HG03460 (cell line): ENCODE results near the gene AMDHD2.
"Not testable (repeated sequence)": the region's sequence is repeated elsewhere in the genome, so short reads cannot be mapped to it uniquely, and the experiment has no call there.

Experiments
- ATAC-seq: cut with Tn5 transposase; IDR thresholded peaks from one replicate; pipeline ENCODE4 v1.9.1; 2021; ENCODE audit not compliant: unreplicated experiment

Gene AMDHD2

DNA sequence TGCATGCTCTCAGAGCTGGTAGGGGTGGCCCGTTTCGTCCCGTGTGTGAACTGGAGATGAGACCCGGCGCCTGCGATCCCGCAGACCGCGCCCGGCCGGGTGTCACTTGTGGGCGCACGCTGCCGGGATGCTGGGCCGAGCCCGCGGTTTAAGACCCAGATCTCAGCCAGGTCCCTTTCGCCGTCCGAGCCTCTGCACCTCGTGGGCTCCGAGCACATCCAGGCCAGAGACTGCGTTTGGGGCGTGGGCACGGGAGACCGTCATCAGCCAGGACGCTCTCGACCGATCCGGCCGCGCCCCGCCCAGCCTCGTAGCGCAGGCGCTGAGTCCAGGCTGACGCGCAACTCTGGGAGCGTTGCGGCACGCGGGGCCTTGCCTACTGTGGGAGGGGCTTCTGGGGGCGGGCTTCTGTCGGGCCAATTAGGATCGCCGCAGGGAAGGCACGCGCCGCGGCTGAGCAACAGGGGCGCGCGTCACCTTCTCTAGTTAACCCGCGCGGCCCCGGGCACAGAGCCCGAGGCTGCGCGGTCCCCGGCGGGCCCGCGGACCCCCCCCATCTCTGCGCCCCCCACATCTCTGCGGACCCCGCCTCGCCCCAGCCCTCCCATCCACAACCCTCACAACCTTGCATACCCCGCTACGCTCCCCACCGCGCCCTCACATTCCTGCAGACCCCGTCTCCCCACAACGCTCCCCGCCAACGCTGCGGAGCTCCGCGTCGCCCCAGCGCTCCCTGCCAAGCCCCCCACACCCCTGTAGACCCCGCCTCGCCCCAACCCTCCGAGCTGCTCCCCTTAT lies 11.7 kb downstream of the AMDHD2 start:
- peak; percentile 79 for ATAC-seq

DNA sequence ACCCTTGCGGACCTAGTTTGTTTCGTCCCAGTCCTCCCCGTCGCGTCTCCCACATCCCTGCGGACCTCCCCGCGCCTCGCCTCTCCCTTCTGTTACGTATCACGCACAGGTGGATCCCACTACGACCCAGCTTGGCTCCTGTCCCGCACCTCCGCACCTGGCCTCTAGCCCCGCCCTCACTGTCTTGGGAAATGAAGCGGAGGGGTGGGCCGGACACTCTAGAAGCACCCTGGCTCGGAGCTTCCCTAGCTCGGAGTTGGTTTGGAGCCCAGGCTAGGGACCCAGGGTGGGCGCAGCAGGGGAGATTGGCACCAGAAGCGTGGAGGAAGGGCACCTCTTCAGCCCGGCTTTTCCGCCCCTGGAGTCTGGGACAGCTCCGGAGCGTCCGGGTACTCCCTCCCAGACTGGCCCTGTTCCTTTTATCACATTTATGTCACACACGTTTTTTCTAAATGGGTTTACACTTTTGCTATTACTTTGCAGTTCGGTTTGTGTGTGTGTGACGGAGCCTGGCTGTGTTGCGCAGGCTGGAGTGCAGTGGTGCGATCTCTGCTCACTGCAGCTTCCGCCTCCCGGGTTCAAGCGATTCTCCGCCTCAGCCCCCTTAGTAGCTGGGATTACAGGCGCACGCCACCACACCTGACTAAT lies 12.4 kb downstream of the AMDHD2 start:
- no peak for ATAC-seq

DNA sequence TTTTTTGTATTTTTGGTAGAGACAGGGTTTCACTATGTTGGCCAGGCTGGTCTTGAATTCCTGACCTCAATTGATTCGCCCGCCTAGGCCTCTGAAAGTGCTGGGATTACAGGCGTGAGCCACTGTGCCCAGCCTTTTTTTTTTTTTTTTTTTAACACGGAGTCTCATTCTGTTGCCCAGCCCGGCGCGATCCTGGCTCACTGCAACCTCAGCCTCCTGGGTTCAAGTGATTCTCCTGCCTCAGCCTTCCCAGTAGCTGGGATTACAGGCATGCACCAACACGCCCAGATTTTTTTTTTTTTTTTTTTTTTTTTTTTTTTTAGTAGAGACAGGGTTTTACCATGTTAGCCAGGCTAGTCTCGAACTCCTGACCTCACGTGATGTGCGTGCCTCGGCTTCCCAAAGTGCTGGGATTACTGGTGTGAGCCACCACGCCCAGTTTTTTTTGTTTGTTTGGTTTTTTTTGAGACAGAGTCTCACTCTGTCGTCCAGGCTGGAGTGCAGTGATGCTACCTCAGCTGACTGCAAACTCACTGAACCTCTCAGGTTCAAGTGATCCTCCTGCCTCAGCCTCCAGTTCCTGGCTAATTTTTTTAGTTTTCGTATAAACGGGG lies 13.1 kb downstream of the AMDHD2 start:
- ATAC-seq: not testable (repeated sequence)

DNA sequence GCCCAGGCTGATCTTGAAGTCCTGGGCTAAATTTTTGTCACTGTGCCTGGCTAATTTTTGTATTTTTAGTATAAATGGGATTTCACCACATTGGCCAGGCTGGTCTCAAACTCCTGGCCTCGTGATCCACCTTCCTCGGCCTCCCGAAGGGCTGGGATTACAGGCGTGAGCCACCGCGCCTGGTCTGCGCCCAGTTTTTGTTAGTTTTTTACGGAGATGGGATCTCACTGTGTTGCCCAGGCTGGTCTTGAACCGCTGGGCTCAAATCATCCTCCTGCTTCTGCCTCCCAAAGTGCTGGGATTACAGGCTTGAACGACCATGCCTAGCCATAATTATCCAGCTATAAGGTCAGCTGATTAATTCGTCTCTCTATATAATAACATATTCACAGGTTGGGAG lies 13.7 kb downstream of the AMDHD2 start:
- no peak for ATAC-seq

DNA sequence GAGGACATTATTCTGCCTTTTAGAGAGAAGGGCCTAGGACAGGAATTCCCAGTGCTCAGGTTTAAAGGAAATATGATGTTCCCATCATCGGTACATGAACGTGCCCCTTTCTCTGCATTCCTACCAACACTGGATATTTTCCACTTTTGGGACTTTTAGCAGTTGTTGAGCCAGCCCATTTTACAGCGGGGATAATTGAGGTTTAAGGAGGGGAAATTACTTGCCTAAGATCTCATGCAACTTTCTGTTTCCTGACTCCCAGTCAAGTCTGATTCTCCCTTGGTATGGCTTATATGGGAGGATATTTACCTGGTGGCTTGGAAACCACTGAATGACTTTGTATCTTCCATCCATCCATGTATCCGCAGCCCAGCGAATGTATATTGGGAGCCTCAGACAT lies 14.2 kb downstream of the AMDHD2 start:
- ATAC-seq: not testable (repeated sequence)

DNA sequence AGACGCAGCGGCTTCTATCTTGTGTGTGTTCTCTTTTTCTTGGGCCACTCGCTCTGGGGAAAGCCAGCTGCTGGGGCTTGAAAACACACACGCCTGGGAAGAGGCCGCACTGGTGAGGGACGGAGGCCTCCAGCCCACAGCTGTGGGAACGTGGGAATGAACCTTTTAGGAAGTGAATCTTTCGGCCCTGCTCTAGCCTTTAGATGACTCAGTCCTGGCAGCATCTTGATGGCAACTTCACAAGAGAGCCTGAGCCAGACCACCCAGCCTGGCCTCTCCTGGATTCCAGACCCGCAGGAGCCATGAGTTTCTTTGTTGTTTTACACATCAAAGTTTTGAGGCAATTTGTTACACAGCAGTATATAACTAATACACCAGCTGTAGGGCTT lies 15.4 kb downstream of the AMDHD2 start:
- ATAC-seq: no peak

DNA sequence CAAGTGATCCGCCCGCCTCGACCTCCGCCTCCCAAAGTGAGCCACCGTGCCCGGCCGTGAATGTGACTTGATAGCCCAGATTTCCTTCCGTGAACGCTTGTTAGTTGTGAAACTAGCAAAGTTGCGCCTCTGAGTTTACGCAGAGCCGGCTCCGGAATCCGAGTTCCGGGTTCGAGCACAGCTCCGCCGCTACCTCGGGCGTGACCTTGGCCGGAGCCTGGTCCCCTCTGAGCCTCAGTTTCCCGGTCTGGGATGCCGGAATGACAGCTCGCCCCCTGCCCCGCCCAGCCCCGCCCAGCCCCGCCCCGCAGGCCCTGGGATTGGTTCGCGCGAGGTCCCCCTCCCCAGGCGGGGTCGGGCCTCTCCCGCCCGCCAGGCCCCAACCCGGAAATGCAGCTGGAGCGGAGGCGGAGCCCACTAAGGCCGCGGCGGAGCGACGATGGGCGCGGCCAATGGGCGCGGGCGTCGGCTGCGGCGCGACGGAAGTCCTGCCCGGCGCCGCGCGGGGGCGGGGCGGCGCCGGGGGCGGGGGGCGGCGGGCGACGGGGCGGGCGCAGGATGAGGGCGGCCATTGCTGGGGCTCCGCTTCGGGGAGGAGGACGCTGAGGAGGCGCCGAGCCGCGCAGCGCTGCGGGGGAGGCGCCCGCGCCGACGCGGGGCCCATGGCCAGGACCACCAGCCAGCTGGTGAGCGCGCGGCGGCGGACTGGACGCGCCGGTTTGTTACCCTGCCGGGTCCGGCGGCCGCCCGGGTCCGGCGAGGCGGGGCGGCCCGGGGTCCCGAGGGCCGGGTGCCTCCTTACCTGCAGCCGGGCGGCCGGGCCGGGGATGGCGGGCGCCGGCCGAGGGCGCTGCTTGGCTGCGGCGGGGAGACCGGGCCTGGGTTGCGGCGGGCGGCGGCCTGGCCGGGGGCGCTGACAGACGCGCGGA lies 17.5 kb downstream of the AMDHD2 start, which contains the start of gene PDPK1:
TSS of gene PDPK1 (plus strand) at position 571 of the 929 bp plus-strand sequence. CDS start at position 663, 92 bp downstream.
- ATAC-seq: peak; percentile 64

DNA sequence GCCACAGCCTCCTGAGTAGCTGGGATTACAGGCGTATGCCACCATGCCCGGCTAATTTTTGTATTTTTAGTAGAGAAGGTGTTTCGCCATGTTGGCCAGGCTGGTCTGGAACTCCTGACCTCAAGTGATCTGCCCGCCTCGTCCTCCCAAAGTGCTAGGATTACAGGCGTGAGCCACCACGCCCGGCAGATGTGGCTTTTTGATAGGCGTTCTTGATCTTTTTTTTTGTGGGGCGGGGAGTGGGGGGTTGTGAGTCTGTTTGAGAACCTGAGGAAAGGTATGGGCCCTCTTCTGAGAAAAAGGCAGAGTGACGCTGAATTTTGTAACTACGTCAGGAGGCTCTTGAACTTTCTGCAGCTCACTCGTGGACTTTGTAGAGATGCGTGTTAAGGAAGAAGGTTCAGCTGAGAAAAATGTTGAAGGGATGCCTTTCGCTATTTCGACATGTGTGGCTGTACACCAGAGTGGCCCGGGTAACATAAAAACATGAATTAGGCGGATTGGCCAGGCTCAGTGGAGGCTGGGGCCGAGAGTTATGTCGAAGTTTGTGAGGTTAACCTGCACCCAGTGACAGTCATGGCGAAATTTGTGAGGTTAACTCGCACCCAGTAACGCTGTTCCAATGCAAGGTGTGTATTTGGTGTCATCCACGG lies 19.1 kb downstream of the AMDHD2 start:
- not testable (repeated sequence) for ATAC-seq

DNA sequence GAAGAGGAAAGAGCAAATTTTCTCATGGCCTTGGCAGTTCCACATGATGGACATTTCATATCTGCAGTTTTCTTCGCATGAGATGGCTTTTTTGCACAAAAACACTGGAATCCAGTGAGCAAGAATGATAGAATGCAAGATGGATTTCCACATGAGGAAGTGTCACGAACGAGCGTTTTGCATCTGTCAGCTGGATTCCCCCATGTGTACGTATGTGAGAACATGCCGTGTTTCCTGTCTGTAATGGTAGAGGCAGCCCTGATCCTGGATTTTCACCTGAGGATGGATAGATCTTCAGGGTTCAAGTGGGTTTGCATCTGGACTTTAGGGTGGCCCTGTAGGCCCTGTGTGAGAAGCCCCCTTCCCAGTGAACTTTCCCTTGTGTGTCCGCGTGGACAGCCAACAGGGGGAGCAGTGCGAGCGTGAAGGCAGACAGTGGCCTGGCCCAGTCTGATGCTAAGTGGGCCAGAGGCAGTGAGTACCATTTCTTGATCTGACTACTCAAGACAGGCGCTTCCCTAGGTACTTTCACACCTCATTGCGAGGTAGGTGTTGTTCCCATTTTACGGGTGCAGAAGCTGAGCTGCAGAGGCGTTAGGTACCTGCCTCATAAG lies 19.8 kb downstream of the AMDHD2 start:
- not testable (repeated sequence) for ATAC-seq

DNA sequence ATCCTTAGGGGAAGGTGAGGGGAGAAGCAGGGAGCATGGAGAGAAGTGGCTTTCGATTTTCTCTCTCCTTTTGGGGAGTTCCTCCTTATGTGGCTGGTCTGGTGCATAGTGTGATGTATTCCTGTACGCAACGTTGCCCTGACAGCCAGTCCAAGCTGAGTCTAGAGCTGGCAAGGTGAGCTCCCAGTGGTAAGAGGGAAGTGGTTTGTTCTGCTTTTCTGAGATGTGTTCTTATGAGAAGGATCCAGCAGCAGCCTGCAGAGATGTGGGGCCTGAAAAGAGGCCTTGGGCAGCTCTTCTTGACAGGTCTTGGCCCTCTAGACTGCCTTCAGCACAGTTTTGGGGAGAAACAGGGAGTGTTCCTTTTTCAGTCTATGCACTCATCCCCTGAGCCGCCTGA lies 20.7 kb downstream of the AMDHD2 start:
- not testable (repeated sequence) for ATAC-seq

DNA sequence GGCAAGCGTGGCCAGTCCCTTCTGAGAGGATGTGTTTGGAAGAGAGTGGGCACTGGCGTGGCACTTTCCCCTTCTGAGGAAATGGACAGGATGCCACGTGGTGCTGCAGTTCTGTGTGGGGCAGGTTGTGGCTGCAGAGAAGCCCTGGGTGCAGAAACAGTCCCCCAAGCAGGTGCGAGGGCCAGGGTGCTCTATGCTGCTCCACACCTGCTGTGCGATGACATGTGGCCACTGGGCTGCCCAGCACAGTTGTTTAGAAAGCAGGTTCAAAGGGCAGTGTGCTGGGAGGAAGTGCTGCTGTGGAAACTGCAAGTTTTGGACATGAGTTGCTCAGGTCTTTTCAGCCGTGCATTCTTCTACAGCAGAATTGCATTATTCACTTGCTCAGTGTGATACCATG lies 21.2 kb downstream of the AMDHD2 start:
- not testable (repeated sequence) for ATAC-seq

DNA sequence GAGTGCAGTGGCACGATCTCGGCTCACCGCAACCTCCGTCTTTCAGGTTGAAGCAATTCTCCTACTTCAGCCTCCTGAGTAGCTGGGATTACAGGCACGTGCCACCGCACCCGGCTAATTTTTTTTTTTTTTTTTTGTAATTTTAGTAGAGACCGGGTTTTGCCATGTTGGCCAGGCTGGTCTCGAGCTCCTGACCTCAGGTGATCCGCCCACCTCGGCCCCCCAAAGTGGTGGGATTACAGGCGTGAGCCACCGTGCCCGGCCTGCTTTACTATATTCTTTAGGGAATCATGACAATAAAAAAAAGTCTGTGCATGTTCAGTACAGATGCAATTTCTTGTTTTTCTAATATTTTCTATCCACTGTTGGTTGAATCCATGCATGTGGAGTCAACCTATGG lies 23.6 kb downstream of the AMDHD2 start:
- not testable (repeated sequence) for ATAC-seq

DNA sequence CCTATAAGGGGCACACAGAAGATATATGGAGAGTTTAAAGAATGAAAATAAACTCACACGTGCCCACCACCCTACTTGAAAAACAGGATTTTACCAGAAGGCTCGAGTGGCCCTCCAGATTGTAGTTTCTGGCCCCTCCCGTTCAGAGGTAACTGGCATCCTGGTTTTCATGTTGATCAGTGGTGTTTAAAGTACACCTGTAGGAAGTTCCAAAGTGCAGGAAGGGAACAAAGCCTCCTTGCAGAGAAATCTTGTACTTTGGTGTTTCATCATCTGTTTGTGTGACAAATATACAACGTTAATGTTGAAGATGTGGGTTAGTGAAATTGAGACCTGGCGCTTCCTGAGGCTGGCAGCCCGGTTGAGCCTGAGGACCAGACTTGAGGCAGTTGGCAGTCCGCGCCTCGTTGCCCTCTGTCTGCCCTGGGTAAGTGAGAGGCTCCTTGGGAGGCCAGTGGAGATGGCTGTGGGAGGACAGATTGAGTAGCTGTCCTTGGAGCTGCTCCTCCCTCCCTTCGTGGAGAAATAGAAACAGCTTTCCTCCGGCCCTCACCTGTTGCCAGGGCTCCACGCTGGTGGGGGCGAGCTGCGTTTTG lies 30.2 kb downstream of the AMDHD2 start:
- not testable (repeated sequence) for ATAC-seq

DNA sequence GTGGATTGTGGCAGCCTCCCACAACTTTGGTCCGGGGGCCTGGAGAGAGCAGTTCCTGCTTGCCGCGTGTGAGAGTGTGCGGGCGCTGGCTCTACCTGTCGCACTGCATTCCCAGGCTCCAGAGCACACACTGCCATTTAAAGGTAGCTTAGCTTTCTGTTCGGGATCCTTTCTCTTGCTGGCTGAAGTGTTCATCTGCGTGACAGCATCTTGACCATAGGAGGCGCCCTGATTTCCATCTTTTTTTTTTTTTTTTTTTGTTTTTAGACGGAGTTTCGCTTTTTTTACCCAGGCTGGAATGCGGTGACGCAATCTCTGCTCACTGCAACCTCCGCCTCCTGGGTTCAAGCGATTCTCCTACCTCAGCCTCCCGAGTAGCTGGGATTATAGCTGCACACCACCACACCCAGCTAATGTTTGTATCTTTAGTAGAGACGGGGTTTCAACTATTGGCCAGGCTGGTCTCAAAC lies 31.3 kb downstream of the AMDHD2 start:
- not testable (repeated sequence) for ATAC-seq

DNA sequence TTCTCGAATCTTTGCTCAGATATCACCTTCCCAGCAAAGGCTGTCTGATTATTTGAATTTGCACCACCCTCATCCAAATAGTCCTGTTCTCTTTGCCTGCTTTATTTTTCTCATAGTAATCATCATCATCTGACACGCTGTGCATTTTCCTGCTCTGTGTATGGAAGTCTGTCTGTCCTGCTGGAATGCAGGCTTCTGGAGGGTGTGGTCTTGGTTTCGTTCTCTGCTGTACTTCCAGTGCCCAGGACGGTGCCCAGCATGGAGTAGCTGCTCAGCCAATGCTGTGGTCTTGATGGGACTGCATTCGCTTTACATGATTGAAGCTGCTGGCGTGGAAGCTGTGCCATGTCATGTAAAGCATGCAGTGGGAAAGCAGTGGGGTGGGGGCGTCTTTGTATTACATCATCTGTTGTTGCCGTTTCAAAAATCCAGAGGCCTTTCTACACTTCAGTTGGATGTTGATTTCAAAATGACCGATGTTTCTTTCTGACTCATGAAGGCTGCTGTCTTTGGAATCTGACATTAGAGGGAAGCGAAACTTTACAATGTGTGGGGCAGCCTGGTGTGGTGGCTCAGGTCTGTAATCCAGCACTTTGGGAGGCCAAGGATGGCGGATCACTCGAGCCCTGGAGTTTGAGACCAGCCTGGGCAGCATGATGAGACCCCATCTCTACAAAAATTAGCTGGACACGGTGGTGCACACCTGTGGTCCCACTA lies 34.7 kb downstream of the AMDHD2 start:
- ATAC-seq: not testable (repeated sequence)

DNA sequence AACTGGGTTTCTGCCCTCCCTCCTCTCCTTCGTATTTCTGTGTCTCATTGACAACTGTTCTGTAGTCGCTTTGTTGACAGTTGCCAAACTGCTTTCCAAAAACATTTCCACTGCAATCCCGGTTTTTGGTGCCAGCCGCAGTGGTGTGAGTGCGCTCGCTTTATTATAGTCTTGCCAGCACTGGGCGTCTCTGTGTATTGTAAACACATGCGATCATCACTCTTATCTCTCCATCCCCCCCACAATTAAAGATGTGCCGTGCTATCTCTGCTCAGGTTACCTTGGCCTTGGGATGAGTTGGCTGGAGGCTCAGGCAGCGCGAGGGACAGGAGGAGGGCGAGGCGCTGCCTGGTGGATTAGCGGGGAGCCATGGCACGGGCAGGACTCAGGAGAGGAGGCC lies 37.0 kb downstream of the AMDHD2 start:
- ATAC-seq: not testable (repeated sequence)

DNA sequence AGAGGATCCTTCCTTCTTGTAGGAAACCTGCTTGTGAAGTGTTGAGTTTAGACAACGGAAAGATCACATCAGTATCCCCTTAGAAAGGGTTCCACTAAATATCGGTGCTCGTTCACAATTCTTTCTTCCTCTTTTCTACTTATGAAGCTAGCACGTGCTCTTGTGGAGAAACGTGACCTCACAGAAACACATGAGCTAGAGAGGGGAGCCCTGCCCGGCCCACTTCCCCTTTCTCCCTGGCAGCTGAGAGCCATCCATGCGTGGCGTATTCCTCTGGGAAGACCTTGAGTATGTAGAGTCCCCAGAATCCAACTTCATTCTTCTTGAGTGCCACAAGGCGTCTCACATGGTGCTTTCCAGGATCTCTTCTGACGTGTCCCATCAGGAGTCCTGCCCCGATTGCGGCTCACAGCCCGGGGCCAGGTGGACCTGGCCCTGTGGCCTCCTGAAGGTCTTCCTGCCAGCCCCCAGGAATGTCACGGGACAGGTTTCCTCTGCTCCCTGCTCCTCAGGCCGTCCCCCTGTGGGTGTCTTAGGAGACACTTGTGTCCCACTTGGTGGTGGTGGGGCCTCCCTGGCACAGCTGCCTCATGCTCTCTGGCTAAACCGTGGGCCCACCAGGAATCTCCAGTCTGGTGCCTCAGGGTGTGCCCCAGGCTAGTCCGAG lies 40.1 kb downstream of the AMDHD2 start:
- peak; percentile 55 for ATAC-seq

DNA sequence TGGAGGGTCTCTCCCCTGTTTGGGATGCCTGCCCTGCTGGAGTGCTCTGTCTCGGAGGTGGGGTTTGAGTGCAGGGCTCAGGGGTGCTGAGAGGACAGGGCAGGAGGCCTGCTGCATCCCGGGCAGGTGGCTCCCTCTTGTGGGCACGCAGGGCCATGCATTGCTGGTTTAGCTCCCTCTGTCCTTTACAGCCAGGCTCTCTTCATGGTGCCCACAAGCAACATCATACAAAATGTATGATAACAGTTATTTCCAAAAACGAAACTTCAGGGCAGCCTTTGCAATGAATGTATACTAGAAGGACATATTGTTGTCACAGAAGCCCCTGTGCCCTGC lies 40.6 kb downstream of the AMDHD2 start:
- ATAC-seq: peak; percentile 60
